Right renal pelvis (tissue), 4 donors: ENCODE measurements around the gene CALR. TPM values are rescaled to one million over a fixed set of nuclear protein-coding genes. Genes with fewer than 3 reads are reported as not detected.

Source experiments
- polyA plus RNA-seq, 4 donors: library from polyadenylated mRNA; unstranded; fragments of 120-200 nt; gene quantifications; one replicate each; pipeline ENCODE4 v1.2.1, GENCODE V29; 2013; ENCODE audit not compliant: insufficient read length in 4 of 4

Gene CALR
- polyA plus RNA-seq, 4 donors = 804 to 950 (median 938) TPM

Other genes starting within 250 kb of the CALR start
- 10 to 100 TPM; 12.1 to 18.5 (median 13.1) TPM for gene FBXW9, start 242.0 kb upstream of the CALR start, polyA plus RNA-seq
- 10 to 100 TPM; 65.4 to 76.8 (median 68.6) TPM for gene TNPO2, start 214.7 kb upstream of the CALR start, polyA plus RNA-seq
- gene TRIR, start 203.9 kb upstream of the CALR start, polyA plus RNA-seq = 100 to 1,000 TPM; 155 to 204 (median 164) TPM
- 10 to 100 TPM; 80.1 to 95.8 (median 88.6) TPM for gene GET3, start 201.1 kb upstream of the CALR start, polyA plus RNA-seq
- gene BEST2, start 186.8 kb upstream of the CALR start, polyA plus RNA-seq = under 1 TPM in 1 of 4 donors, not detected in 3; 0.12 TPM
- 10 to 100 TPM; 39.0 to 61.9 (median 42.5) TPM for gene HOOK2, start 163.1 kb upstream of the CALR start, polyA plus RNA-seq
- gene JUNB, start 147.1 kb upstream of the CALR start, polyA plus RNA-seq = 10 to 100 TPM; 20.1 to 50.8 (median 38.2) TPM
- gene PRDX2, start 136.8 kb upstream of the CALR start, polyA plus RNA-seq = 100 to 1,000 TPM; 295 to 351 (median 312) TPM
- gene THSD8, start 136.5 kb upstream of the CALR start, polyA plus RNA-seq = 10 to 100 TPM in 1 of 4 donors, 1 to 10 TPM in 3; 5.6 to 13.3 (median 7.5) TPM
- 10 to 100 TPM; 29.2 to 42.0 (median 31.2) TPM for gene RNASEH2A, start 132.0 kb upstream of the CALR start, polyA plus RNA-seq
- under 1 TPM in 1 of 4 donors, not detected in 3; 0.08 TPM for gene RTBDN, start 104.0 kb upstream of the CALR start, polyA plus RNA-seq
- 1 to 10 TPM in 2 of 4 donors, under 1 TPM in 2; 0.91 to 1.6 (median 1.1) TPM for gene MAST1, start 100.1 kb upstream of the CALR start, polyA plus RNA-seq
- gene DNASE2, start 57.2 kb upstream of the CALR start, polyA plus RNA-seq = 10 to 100 TPM; 11.9 to 16.2 (median 12.7) TPM
- gene KLF1, start 51.4 kb upstream of the CALR start, polyA plus RNA-seq = under 1 TPM; 0.41 to 0.49 (median 0.44) TPM
- gene GCDH, start 47.4 kb upstream of the CALR start, polyA plus RNA-seq = 10 to 100 TPM; 24.7 to 36.2 (median 30.4) TPM
- 1 to 10 TPM; 2.0 to 3.2 (median 2.9) TPM for gene SYCE2, start 19.3 kb upstream of the CALR start, polyA plus RNA-seq
- gene FARSA, start 4.9 kb upstream of the CALR start, polyA plus RNA-seq = 10 to 100 TPM; 48.8 to 62.7 (median 49.4) TPM
- 10 to 100 TPM; 73.2 to 97.1 (median 81.5) TPM for gene RAD23A, start 7.3 kb downstream of the CALR start, polyA plus RNA-seq
- 10 to 100 TPM; 27.8 to 45.8 (median 30.0) TPM for gene GADD45GIP1, start 18.6 kb downstream of the CALR start, polyA plus RNA-seq
- gene DAND5, start 31.0 kb downstream of the CALR start, polyA plus RNA-seq = under 1 TPM in 2 of 4 donors, not detected in 2; 0.10 to 0.14 TPM
- gene NFIX, start 56.9 kb downstream of the CALR start, polyA plus RNA-seq = 10 to 100 TPM; 18.4 to 24.8 (median 19.4) TPM
- gene LYL1, start 164.2 kb downstream of the CALR start, polyA plus RNA-seq = 1 to 10 TPM; 4.6 to 7.4 (median 4.7) TPM
- 10 to 100 TPM; 29.0 to 38.4 (median 35.2) TPM for gene TRMT1, start 178.1 kb downstream of the CALR start, polyA plus RNA-seq
- 10 to 100 TPM; 23.5 to 34.5 (median 23.8) TPM for gene NACC1, start 179.7 kb downstream of the CALR start, polyA plus RNA-seq
- 10 to 100 TPM; 53.2 to 71.4 (median 54.6) TPM for gene STX10, start 211.8 kb downstream of the CALR start, polyA plus RNA-seq
- 100 to 1,000 TPM in 1 of 4 donors, 10 to 100 TPM in 3; 65.7 to 146 (median 88.8) TPM for gene IER2, start 211.8 kb downstream of the CALR start, polyA plus RNA-seq